ENCODE results near the gene MCTP2.

The MCTP2 gene

DNA sequence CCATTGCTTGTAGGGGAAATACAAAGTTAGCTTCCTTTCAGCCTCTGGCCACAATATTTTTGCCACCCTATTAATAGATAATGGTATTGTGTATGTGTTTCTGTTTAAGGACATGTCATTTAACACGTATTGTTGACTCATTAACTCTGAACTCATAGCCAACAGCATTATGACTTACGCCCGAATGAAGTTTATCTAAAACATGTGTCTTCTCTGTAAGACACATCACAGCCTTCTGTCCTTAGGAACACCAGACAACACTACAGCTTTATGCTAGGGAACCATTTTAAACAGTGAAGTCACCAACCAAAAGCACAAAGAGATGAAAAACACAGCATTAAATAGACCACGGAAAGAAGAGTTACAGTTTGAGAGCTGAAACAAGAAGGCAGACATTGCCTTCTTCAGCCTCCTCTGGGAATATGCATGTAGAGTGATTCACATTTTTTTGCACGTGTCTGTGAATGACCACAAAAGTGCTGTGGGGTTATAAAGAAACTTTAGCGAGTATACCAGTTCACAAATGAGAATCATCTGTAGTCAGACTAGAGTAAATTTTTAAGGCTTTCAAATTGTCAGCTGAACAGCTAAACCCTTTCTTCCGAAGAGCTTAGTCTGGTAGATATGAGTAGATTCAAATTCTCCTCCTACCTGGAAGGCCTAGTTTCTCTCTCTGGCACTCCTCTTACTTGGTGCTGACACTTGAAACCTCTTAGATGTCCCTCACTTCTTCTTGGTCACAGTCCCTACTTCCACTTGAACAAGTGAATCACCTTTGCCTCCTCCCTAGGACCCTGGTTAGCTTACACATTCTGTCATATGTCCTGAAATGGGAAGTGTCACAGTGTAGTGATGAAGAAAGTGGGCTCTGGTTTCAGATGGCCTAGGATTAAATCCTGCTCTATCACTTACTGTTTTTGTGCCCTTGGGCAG is 32.2 kb downstream of the MCTP2 start:
- no peak for DNase-seq (ENCODE audit: low read depth)

GRCh38 chr15:94265009-94265408 is 33.6 kb downstream of the MCTP2 start:
- DNase-seq (ENCODE audit: low read depth), result no peak

- DNase-seq (ENCODE audit: low read depth), result no peak
Observed at GRCh38 chr15:94265982-94266381, 34.6 kb downstream of the MCTP2 start.

DNA sequence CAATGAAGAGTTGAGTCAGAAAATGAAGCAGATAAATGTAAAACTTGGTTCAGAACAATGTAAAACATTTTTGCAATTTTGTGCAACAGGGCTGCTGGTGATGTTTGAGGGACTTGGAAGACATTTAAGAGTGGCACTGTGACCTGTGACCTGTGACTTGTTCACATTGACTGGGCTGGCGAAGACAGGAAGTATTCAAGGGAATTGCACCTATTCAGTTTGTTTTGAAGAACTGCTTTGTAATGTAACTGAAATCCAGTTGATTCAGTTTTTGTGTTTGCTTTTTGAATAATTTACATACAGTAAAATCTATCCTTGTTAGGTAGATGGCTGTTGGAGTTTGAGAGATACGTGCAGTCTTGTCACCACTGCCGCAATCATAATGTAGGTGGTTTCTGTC is 35.4 kb downstream of the MCTP2 start:
- no peak for DNase-seq (ENCODE audit: low read depth)

DNA sequence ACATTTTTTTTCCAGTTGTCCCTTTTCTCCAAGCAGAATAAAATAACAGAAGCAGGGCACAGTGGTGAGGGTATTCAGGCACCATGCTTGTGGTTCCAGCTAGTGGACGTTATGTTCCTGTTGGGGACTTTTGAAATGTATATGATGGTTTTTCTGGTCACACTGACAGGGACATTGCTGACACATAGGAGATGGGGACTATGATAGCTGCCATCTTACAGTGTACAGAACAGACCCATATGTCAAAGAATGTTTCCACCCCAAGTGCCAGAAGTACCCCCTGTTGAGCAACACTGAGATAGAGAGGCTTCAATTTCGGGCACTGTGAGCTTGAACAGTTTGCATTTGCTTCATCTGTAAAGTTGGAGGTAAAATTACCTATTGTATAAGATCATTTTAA is 38.6 kb downstream of the MCTP2 start:
- DNase-seq (ENCODE audit: low read depth), result no peak

GRCh38 chr15:94270570-94270969 is 39.2 kb downstream of the MCTP2 start:
- DNase-seq (ENCODE audit: low read depth), result no peak

GRCh38 chr15:94272251-94272898 is 41.0 kb downstream of the MCTP2 start:
- no peak for DNase-seq (ENCODE audit: low read depth)

DNA sequence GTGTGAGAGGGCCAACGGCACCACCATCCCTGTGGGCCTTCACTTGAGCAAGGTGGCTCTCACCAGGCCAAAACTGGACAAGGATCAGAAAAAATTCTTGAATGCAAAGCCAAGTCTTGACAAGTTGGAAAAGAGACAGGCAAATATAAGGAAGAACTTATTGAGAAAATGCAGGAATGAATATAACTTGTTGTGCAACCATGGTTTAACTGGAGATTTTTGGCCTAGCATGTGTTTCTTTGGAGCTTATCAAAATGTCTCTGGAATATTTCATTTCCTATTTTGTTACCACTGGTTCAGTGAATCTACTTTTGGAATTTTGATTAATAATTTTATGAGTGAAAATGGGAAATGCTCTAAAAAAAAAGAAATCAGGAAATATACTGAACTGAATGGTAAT is 42.5 kb downstream of the MCTP2 start:
- no peak for DNase-seq (ENCODE audit: low read depth)

DNA sequence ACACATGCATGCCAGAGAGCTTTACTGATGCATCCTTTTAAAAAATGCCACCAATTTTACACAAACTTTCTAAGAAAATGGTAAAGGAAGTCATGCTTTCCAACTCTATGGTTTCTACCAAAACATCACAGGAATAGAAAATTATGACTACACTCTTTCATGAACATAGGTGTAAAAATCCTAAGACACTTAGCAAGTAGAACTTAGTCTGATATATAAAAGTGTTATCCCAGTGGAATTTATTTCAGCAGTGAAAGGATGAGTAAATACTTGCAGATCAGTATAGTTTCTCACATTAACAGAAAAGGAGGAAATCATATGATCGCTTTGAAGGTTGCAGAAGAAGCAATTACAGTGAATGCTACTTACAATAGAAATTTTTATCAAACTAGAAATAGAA is 43.4 kb downstream of the MCTP2 start:
- DNase-seq (ENCODE audit: low read depth), result no peak

DNA sequence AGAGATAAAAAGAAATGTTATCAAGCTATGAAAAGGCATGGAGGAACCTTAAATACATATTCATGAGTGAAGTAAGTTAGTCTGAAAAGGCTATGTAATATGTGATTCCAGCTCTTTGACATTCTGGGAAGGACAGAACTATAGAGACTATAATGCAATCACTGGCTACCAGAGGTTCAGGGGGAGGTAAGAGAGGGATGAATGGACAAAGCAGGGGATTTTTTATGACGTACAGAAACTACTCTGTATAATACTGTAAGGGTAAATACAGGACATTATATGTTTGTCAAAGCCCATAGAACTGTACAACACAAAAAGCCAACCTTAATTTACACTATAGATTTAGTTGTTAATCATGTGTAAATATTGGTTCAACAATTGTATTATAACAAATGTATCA is 46.1 kb downstream of the MCTP2 start:
- DNase-seq (ENCODE audit: low read depth), result no peak

DNA sequence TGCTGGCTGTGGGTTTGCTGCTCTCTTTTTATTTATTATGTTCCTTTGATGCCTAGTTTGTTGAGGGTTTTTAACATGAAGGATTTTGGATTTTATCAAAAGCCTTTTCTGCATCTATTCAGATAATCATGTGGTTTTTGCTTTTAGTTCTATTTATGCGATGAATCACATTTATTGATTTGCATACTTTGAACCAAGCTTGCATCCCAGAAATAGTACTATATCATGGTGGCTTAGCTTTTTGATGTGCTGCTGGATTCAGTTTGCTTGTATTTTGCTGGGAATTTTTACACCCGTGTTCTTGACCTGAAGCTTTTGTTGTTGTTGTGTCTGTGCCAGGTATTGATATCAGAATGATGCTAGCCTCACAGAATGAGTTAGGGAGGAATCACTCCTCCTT is 48.4 kb downstream of the MCTP2 start:
- DNase-seq (ENCODE audit: low read depth), result no peak

- no peak for DNase-seq (ENCODE audit: low read depth)
Observed at GRCh38 chr15:94280301-94280700, 48.9 kb downstream of the MCTP2 start.

DNA sequence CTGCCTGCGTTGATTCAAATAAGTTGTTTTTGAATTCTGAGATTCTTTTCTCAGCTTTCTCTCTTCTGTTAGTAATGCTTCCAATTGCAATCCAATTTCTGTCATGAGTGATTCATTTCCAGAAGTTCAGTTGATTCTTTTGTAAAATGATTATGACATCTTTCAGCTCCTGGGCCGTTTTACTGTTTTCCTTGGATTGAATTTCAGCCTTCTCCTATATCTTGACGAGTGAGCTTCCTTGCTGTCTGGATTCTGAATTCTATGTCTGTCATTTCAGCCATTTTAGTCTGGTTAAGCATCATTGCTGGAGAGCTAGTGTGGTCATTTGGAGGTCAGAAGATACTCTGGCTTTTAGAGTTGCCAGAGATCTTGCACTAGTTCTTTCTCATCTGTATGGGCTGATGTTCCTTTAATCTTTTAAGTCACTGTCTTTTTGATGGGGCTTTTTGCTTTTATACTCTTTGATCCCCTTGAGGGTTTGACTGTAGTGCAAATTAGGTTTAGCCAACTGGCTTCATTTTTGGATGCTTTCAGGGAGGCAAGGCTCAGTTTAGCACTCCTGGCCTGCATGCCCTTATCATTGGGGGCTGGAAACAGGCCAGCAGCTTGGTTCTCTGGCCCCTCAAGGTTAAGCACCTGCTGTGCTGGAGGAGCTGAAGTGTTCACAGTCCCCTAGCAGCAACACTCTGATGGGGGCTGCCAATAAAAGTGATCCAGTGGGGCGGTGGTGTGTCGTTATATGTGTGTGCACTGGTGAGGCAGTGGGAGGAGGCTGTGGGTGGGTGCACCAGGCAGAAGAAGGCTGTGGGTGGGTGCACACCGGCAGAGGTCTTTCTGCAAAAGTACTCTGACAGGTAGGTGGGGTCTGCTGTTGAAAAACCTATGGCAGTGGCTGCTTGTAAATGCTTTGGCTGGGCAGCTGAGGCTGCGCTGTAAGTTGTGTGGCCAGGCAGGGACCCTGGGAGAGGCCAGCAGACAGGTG is 51.2 kb downstream of the MCTP2 start:
- no peak for DNase-seq (ENCODE audit: low read depth)

GRCh38 chr15:94286583-94286982 is 55.2 kb downstream of the MCTP2 start:
- no peak for DNase-seq (ENCODE audit: low read depth)

DNA sequence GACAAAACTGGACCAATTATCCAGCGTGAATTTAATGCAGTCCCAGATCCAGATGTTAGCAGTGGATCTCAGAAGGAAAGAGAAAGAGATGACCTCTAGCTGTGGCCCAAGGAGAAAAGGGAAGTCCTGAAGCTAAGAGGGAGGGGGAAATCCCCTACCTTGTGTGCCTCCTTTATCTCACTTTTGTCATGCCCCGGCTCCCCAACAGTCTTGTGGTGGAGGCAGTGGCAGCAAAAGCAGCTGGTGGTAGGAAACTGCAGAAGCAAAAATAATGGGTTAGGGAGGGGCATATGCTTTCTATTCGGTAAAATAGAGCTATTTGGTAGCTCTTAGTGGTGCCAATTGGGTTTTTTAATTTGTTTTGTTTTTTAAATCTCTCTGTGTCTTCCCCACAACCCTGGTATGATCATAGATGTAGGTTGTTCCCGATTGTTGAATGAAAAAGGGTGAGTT is 56.5 kb downstream of the MCTP2 start:
- DNase-seq (ENCODE audit: low read depth), result no peak

- DNase-seq (ENCODE audit: low read depth), result no peak
Observed at GRCh38 chr15:94290730-94291129, 59.4 kb downstream of the MCTP2 start.

DNA sequence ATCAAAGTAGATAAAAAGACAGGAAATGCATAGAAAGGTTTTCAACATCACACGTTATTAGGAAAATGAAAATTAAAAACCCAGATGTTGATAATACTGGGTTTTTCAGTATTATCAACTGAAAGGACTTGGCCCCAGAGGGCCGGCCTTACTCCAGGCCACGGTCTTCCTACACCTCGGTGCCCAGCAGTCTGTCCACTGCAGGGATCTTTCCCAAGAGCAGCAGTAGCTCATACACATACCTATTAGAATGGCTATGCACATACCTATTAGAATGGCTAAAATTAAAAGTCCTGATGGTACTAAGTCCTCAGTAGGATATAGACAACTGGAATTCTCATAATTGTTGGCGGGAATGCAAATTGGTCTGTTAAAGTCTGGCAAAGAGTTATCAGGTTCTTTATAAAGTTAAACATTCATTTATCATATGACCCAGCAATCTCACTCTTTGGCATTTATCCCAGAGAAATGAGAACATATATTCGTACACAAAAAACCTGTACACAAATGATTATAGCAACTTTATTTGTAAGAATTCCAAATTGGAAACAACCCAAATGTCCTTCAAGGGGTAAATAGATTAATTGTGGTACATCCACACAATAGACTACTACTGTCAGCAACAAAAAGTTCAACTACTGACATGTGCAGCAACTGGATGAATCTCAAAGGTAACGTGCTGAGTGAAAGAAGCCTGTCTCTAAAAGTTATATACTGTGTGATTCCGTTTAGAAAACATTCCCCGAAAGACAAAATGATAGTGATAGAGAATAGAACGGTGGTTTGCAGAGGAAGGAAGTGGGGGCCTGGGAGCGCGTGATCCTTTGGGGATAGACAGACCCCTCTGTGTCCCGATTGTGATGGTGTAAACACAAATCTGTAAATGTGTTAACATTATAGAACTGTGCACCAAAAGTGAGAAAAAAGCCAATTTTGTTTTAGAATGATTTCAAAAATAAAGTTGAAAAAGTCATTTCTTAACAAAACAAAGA is 62.3 kb downstream of the MCTP2 start:
- no peak for DNase-seq (ENCODE audit: low read depth)

DNA sequence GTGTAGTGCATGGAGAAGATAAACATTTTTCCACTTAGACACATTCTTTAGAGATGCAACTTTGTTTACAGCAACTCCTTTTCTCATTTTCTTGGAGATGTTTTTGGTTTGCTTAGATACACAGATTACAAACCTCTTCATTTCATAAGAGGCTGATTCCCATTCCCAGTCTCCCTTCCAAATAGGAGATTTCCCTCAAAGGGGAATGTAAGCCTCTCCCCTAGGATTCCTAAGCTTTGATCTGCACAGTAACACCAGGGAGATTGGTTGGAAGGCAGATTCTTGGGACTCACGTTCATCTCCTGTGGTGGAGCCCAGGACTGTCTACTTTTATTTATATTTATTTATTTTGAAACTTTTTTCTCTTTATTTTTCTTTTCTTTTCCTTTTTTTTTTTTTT is 63.2 kb downstream of the MCTP2 start:
- DNase-seq (ENCODE audit: low read depth), result no peak

GRCh38 chr15:94295275-94295674 is 63.9 kb downstream of the MCTP2 start:
- DNase-seq (ENCODE audit: low read depth), result no peak

DNA sequence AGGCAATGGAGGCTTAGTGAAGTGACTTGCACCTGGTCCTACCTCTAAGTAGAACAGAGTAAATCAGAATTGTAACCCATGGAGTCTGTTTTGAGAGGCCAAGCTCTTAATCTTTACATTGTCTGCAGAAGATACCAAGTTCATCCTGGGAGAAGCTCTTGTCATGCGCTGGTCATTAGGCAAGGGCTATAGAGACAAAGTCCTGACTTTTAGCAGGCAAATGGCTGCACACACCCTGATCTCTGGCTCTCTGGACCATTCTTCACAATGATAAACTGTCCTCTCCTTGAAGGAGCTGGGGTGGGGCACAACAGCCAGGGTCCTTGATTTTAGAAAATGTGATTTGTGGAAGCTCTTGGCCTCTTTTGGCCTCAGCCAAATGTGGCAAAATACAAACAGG is 65.4 kb downstream of the MCTP2 start:
- DNase-seq (ENCODE audit: low read depth), result no peak

- no peak for DNase-seq (ENCODE audit: low read depth)
Observed at GRCh38 chr15:94297558-94297957, 66.2 kb downstream of the MCTP2 start.

Measured in activated T-helper 1 cell treated with Interleukin-2 at 50 U/mL for 16 hours (primary cell).